Stimulated activated CD8-positive, alpha-beta memory T cell treated with anti-CD3 and anti-CD28 coated beads, Interleukin-7, amount 100 ng/mL, for 48 hours (primary cell): ENCODE results near the gene ZDHHC11B.
"Not testable (repeated sequence)": the region's sequence is repeated elsewhere in the genome, so short reads cannot be mapped to it uniquely, and the experiment has no call there.

Experiments
- DNase-seq, 2 donors: peaks; one replicate each; pipeline ENCODE4 v3.0.0-alpha.2; 2020; ENCODE audit warnings: low read depth in 1 of 2; ENCODE audit errors: extremely low read depth in 1 of 2

The ZDHHC11B gene

DNA sequence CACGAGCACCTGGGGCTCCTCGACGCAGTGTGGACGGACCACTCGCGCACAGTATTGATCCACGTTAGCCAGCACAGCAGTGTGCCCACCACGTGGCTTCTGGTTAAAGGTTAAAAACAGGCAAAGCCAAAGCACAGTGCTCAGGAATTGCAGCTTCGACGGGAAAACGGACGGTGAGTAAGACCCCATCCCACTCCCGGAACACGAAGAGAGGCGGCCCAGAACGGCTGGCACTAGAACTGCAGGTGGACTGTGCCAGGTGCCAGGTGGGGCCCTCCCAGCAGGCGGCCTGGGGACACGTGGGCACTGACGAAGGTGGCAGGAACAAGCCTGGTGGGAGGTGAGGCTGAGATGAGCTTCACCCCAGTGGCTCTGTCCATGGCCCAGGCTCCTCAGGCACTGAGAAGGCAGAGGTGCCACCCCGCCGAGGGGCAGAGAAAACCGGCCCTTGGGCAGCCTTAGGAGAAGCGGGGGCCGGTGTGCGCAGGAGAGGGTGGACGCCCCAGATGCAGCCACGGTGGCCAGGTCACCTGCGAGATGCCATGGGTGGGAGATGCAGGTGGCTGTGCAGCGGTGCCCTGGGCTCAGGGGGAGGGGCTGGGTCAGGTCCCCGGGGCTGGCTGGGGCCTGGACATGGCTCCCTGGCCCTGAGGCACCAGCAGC is 96.0 kb downstream of the ZDHHC11B start:
- DNase-seq, result not testable (repeated sequence)

DNA sequence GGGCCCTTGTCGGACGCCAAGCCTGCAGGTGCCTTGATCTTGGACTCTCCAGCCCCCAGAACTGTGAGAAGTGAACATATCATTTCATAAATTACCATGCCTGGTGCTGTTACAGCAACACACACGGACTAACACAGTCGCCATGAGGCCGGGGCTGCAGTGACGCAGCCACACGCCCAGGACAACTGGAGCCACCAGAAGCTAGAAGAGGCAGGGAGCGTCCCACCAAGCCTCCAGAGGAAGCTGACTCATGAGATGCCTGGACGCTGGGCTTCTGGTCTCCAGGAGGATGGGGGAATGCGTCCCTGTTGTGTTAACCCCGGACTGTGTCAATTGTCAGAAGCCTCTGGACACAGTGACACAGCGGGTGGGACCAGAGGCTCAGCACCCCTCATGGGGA is 97.6 kb downstream of the ZDHHC11B start:
- DNase-seq, result not testable (repeated sequence)

DNA sequence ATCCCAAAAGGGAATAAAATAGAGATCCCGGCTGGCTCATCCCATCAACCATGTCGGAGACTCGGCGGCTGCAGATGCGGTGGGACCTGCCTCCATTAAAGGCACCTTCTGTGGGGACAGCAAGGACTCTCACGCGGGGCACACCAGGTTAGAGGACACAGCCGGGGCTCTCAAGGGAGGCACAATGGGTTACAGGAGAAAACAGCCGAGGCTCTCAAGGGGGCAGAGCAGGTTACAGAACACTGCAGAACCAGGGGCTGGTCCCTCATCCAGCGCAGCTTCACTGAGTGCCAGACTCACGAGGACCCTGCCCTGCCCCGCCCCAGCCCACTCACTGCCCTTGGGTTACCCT is 98.4 kb downstream of the ZDHHC11B start:
- not testable (repeated sequence) for DNase-seq

DNA sequence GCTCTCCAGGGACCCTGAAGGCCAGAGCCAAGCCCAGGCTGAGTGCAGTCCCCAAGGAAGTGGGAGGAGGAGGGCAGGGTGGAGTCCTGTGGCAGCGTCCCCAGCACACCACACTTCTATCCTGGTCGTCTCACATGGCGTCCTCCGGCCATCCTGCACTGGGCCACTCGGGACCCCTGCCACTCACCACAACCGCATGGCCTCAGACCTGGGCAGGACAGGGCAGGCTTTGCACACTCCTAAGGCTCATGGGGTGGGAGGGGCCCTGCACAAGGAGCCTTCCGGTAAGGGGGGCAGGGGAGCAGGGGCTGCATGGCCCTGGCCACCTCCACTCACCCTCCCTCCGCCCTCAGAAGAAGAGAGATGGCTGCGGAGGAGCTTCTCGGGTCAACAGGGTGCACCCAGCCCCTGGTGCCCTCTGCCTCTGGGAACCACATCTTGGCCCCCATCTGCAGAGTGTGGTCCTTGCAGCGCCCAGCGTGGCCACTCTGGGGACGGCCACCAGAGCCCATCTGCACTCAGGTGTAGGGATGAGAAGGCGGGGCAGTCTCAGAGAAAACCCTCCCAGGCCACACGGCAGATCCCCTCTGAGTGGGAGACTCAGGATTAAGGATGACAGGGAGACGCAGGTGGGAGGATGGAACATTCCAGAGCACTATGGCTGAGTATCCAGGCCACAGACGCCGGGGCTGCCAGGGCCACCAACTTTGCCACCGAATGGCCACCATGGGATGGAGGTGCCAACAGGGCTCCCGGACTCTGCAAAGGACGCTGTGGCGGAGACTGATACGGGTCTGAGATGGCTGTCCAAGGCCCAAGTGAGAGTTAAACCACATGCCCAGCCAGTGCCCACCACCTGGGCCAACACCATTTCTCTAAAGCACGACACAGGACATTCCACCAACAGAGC is 99.0 kb downstream of the ZDHHC11B start:
- no peak for DNase-seq

DNA sequence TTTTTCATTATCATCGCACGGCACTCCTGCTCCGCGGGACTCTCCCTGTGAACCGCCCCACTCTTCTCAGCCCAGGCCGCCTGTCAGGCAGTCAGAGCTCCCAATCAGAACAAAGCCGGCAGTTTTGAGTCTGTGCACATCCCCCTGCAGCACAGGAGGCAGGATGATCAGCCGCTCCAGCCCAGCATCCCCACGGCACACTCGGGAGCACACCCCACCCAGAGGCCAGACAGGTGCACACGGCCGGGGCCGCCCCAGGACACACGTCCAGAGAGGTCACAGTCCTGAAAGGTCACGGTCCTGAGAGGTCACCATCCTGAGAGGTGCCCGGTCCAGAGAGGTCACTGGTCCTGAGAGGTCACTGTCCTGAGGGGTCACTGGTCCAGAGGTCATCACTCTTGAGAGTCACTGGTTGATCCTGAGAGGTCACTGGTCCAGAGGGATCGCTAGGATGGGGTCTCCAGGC is 99.7 kb downstream of the ZDHHC11B start:
- DNase-seq, result no peak

DNA sequence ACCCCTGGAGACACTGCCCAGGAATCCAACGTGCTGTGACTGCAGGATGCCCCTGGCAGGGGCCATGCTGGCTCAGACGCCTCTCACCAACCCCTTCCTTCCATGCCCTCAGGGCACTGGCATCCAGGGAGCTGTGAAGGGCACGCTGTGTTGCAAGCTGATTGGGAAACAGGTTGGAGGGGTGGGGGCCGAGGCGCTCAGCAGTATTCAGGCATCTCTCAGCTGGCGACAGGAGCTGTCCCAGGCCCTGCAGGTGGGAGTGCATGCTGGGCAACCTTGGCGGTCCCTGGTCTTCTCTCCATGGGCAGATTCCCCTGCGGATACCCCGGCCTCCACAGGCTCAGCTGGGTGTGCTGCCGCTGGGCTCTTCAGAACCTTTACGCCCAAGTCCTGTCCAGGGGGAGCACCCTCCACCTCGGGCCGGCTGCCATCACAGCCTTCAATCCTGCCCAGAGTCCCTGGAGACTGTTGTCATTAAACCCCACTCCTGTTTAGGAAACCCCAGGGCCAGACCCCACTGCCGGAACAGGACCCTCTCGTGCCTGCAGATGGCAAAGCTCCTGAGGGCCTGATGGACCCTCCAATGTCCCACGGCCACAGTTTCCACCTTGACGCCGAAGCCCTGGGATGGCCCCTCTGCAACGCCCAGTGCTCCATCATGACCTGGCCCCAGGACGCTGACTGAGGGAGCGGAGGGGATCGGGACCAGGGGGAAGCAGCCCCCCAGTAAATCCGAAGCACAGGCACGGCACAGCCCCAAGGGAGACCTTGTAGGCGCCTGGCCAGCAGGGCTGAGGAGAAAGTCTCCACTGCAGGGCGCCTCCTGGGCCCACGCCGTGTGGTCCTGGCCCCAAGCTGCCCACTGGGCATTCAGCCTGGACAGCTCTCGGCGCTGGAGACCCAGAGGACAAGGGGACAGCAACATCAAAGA is 100.7 kb downstream of the ZDHHC11B start:
- no peak for DNase-seq

DNA sequence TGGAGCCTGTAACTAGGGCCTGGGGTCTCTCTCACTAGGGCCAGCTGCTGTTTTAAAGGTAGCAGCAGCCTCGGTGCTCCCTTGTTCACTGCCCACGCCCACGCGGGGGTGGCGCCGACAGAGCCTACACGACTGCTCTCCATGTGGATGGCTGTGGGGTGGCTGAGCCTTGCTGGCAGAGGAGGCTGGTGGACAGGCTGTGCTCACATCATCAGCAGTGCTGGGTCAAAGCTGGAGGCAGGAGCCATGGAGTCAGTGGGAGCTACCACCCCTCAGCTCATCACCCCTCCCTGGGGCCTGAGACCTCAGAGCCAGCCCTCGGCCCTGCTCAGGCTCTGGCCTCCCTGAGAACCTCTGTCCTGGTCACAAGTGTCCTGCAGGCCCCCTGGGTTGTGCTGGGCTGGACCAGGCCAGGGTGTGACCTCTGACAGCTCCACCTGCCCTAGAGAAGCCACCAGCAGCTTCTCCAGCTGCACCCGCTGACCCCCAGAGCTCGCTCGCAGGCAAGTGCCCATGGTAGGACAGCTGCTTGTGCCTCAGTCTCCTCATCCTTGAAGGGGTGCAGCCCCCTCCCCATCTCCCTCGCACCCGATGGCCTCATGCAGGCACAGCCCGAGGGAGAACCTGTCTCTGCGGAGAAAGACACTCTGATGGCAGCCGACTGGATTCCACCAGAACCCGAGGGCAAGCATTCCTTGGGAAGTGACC is 101.7 kb downstream of the ZDHHC11B start:
- DNase-seq, result not testable (repeated sequence)

DNA sequence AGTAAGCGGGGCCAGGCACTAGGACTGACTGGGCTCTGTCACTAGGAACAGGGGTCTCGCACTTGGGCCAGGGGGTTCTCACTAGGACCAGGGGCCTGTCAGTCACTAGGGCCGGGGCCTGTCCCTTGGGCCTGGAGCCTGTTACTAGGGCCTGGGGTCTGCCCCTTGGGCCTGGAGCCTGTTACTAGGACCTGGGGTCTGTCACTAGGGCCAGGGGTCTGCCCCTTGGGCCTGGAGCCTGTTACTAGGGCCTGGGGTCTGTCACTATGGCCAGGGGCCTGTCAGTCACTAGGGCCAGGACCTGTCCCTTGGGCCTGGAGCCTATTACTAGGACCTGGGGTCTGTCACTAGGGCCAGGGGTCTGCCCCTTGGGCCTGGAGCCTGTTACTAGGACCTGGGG is 102.3 kb downstream of the ZDHHC11B start:
- DNase-seq, result not testable (repeated sequence)

DNA sequence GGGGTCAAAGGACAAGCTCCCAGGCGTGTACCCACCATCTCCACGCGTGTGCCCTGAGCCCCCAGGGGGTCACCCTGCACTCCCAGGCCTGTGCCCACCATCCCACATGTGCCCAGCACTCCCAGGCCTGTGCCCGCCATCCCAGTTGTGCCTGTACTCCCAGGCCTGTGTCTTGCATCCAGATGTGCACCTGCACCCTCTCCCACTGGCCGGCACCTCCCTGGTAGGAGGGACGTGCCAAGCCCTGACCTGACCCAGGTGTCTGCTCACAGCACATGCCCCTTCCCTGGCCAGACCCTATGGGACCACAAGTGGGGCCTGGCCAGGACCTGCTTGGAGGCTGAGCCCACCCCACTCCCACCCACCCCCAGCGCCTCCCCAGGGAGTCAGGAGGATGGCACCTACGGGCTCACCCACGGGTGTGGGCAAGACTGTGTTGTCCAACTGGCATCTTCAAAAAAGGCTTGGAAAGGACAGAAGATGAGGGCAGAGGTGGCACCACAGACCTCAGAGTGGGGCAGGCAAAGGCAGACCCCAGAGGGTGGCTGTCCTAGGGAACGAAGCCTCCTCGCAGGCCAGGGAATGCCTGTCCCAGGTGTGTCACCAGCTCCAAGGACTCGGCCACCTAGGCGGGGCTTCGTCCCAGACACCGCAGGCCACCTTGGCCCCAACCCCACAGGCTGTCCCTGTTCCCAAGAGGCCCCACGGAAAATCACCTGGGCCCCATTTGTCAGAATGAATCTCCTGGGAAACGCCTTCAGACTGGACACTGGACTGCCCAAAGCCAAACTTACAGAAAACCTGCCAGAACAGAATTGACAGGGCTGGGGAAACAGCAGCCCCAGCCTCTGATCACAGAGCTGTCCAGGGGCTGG is 103.0 kb downstream of the ZDHHC11B start:
- DNase-seq, result not testable (repeated sequence)

DNA sequence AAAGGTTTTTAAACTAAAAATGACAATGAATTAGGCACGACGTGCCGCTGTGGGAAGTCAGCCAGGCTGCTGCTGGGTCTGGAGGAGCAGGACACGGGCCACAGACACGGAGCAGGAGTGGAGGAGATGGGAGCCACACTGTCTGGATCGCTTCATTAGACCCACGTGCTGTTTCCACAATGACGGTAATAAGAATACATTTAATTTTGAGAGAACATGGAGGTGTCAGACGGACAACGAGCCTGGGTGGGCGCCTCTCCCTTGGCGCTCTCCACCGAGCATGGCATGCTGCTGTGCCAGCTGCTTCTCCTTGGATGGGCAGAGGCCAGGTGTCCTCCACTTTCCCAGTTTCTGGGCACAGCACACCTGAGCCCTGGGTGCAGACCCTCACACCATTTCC is 103.7 kb downstream of the ZDHHC11B start:
- not testable (repeated sequence) for DNase-seq

DNA sequence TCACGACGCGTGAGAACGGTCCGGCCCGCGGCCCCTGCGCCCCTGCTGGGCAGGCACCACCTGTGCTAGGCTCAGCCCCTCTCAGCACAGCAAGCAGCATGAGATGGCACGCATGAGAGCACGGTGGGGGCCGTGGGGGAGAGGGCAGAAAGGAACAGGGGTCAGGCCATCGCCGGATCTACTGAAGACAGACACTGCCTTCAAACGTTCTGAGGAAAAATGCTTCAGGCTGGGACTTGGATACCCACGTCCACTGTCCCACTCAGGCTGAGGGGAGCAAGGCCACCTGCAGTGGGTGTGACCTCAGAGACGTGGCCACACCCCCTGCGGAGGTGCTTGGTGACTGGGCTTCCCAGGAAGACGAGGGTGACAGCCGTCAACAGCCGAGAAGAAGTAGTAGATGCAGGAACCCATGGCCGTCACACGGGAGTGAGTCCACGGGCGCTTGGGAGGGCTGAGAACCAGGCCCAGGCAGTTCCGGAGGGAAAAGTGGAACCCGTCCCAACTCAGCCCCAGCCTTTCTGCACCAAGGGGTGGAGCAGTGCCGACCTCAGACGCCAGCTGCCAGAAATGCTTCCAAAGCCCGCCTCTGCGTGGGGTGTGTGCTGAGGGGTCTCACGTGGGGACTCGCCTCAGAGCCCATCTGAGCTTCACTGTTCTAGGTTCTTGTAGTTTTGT is 104.3 kb downstream of the ZDHHC11B start:
- not testable (repeated sequence) for DNase-seq

DNA sequence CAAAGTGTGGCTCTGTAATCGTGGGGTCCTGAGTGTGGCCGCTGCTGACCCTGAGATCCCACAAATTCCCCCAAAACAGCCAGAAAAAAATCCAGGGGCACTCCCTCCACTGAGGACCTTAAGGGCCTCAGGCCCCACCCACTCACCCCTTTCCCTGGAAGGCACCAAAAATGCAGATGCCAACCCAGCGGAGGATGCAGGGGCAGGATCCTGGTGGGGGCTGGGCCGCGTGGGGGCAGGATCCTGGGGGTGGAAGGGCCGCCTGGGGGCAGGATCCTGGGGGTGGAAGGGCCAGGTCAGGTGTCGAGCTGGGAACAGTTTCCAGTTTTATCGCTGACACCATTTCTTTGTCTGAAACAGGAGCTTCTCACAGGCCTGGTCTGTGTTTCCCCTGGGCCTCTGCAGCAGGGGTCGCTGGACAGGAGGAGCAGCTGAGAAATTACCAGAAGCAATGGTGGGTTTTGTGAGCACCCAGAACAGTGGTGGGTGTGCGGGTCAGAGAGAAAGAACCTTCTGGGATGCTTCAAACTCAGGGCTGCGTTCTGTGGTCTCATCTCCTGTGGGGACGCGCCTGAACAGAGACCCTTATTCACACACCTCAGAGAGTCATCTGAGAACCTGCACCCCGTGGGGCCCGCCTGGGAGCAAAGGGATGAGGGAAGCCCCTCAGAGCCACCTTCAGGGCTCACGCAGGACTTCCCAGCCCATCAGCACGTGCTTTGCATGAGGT is 105.2 kb downstream of the ZDHHC11B start:
- not testable (repeated sequence) for DNase-seq

DNA sequence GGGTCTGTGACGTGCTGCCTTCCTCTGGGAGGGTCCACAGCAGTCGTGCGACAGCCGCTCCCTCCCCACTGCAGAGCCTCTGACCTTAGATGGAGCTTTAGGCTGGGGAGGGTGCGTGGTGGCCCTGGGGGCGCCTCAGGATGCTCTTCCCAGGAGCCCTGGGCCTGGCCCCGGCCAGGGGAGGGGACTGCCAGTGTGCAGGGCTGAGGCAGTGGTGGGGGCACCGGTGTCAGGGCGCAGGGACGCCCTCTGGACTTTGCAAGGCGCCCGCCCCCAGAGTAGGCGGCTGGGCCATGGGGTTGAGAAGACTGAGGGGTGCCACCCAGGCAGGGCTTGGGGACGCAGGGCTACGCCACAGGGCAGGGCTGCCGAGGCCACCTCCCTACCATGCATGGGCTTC is 106.0 kb downstream of the ZDHHC11B start:
- DNase-seq, result not testable (repeated sequence)

DNA sequence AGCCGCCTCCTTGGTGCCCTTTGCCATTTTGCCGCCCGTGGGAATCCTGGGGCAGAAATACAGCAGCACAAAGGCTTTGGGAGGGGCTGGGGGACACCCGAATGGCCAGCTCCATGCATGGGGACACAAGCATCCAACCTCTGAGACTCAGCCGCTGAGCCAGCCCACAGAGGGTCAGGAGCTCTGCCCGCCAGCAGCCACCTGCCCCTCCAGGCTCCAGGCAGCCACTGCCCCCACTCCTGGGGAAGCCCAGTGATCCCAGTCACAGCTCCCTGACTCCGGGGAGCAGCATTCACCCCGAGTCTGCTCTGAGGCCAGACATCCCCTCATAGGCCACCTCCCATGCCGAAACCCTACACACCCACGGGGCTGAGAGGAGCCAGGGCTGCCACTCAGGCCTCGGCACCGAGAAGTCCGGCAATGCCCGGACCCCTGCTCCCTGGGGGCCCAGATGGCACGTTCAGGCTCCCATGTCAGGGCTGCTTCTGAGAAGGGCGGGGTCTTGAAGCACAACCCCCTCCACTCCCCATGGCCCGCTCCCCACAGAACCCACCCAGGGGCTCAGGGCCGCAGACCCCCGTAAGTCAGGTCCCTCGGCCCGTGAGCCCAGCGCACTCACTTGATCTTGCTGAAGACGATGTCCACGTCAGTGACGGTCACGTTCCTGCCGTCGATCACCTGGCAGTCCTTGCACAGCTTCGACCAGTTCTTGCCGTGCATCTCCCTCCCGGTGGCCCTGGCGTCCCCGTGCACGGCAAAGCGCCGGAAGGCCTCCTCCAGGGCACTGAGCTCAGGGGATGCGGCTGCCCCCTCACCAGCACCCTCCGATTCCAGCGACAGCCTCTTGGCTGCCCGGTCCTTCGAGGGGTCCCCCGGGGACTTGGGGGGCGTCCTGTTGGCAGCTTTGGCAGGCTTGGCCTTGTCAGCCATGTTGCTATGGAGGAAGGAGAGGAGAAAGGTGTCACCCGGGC is 107.1 kb downstream of the ZDHHC11B start:
- DNase-seq, result no peak

DNA sequence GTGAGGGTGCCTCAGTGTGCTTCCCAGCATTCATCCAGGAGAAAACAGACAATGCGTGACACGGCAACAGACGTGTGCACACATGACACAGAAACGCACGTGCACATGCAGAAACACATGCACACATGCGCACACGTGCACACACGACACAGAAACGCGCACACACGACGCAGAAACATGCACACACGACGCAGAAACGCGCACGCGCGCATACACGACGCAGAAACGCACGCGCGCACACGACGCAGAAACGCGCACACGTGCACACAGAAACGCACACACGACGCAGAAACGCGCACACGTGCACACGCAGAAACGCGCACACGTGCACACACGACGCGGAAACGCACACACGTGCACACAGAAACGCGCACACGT is 107.8 kb downstream of the ZDHHC11B start:
- no peak for DNase-seq

DNA sequence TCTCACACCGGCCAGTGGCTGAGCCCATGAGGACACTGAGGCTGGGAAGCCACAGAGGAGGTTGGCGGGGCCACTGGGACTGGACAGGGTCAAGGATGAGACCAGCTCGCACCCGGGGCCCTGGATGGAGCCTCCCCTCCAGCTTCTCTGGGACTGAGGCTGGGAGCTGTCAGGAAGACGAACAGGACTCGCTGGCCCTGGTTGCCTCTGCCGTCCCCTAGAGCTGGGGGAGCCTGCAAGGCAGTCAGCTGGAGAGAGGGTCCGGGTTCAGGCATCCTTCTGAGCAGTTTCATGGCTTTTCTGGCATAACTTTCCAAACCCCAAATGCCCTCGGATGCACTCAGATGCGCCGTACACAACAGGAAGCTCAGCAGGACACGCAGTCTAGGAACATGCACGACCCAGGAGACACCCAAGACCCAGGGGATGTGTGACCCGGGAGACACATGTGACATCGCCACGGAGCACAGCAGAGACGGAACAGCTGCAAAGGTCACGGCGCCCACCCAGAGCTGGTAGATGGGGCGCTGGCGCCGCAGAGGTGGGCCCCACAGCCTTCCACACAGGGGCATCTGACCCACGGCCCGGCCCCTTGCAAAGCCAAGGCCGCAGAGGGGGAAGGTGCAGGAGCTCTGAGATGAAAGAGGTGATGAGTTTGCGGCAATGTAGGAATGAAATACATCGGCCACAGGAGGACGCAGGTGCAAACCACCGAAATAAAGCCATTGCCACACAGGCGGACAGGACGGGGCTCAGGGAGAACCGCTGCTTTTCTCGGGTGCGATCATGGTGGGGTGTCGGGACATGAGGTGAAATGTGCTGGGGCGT is 108.4 kb downstream of the ZDHHC11B start:
- no peak for DNase-seq
